Loucy (cell line): Measurements from ENCODE around the gene EPS8L3.

Experiments used
- H2AFZ ChIP-seq: fragments of 200-600 bp; sonication (generic); 2 replicates; pipeline ENCODE4 v1.6.0; 2016; ENCODE audit warnings: antibody characterized with exemption, mild to moderate bottlenecking, low read length, moderate library complexity
- H3F3A ChIP-seq: fragments of 200-600 bp; 2 replicates; pipeline ENCODE4 v1.6.0; 2016; ENCODE audit warnings: antibody characterized with exemption, low read depth, mild to moderate bottlenecking
- H3K27me3 ChIP-seq: fragments of 200-600 bp; sonication (generic); 2 replicates; pipeline ENCODE4 v1.6.1; 2014; ENCODE audit warnings: low read length, mild to moderate bottlenecking; ENCODE audit not compliant: insufficient read depth, poor library complexity, severe bottlenecking
- H3K36me3 ChIP-seq: fragments of 200-600 bp; sonication (generic); 2 replicates; pipeline ENCODE4 v1.6.1; 2016; ENCODE audit warnings: low read length; ENCODE audit not compliant: insufficient read depth
- H3K4me1 ChIP-seq: fragments of 200-600 bp; sonication (generic); 2 replicates; pipeline ENCODE4 v1.5.1; 2014; ENCODE audit warnings: low read length, mild to moderate bottlenecking; ENCODE audit not compliant: insufficient read depth, poor library complexity, severe bottlenecking
- H3K4me2 ChIP-seq: fragments of 200-600 bp; sonication (generic); 2 replicates; pipeline ENCODE4 v1.6.0; 2014; ENCODE audit warnings: antibody characterized with exemption, low read length, low read depth, mild to moderate bottlenecking; ENCODE audit not compliant: poor library complexity, severe bottlenecking
- H3K4me3 ChIP-seq: fragments of 200-600 bp; sonication (generic); 2 replicates; pipeline ENCODE4 v1.5.1; 2014; ENCODE audit warnings: low read length, mild to moderate bottlenecking, mixed read lengths; ENCODE audit not compliant: poor library complexity, severe bottlenecking
- H3K79me2 ChIP-seq: fragments of 200-600 bp; sonication (generic); 2 replicates; pipeline ENCODE4 v1.6.1; 2014; ENCODE audit warnings: low read length; ENCODE audit not compliant: insufficient read depth
- H3K9ac ChIP-seq: fragments of 200-600 bp; sonication (generic); 2 replicates; pipeline ENCODE4 v1.6.0; 2014; ENCODE audit warnings: mild to moderate bottlenecking, low read depth, low read length, moderate library complexity; ENCODE audit not compliant: poor library complexity, severe bottlenecking
- H3K9me2 ChIP-seq: fragments of 200-600 bp; sonication (generic); replicated peaks from 2 replicates; pipeline ENCODE4 v1.6.1; 2016; ENCODE audit warnings: low read depth, low read length, mixed read lengths
- H3K9me3 ChIP-seq: fragments of 200-600 bp; sonication (generic); 2 replicates; pipeline ENCODE4 v1.6.1; 2014; ENCODE audit warnings: mild to moderate bottlenecking, antibody characterized with exemption, low read length, low read depth; ENCODE audit not compliant: insufficient read depth
- H4K20me1 ChIP-seq: fragments of 200-600 bp; sonication (generic); 2 replicates; pipeline ENCODE4 v1.6.0; 2014; ENCODE audit warnings: antibody characterized with exemption, low read length, mild to moderate bottlenecking; ENCODE audit not compliant: insufficient read depth, poor library complexity, severe bottlenecking
- EZH2phosphoT487 ChIP-seq: fragments of 200-600 bp; IDR thresholded peaks from 2 replicates; pipeline ENCODE4 v1.6.1; 2018; ENCODE audit warnings: antibody characterized with exemption, mild to moderate bottlenecking, moderate library complexity, borderline replicate concordance
- TF ChIP-seq, protein P1 (sequence below): fragments of 200-600 bp; sonication (generic); conservative IDR thresholded peaks from 2 replicates; pipeline ENCODE4 v1.5.1; 2014; ENCODE audit warnings: mild to moderate bottlenecking, antibody characterized with exemption, low read length

EPS8L3 gene

DNA sequence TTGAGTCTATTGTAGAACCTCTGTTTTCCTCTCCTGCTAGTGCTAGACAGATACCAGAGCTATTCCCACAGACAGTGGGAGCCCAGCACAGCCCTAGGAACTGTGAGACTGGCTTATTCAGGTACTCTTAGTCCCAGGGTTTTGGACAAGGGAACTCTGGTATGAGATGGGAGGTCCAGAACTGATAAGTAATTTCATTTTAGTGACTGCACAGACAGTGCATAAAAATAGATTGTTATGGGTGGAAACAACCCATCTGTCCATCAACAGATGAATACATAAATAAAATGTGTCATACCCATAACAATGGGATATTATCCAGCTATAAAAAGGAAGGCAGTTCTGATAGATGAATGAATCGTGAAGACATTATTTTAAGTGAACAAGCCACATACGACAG is 9.0 kb downstream of the EPS8L3 start:
- no peaks in the 10 kb centered on the region for H4K20me1 ChIP-seq
- H3K9me3 ChIP-seq: no peaks in the 10 kb centered on the region
- H2AFZ ChIP-seq: no peak overlapping the region
- no peaks in the 10 kb centered on the region for H3K27me3 ChIP-seq
- no peak overlapping the region for H3K4me3 ChIP-seq
- H3K4me1 ChIP-seq: no peaks in the 10 kb centered on the region
- H3K36me3 ChIP-seq: no peaks in the 10 kb centered on the region
- no peaks in the 10 kb centered on the region for H3K9me2 ChIP-seq
- TF ChIP-seq EZH2phosphoT487: no peak
- TF ChIP-seq, protein P1, sequence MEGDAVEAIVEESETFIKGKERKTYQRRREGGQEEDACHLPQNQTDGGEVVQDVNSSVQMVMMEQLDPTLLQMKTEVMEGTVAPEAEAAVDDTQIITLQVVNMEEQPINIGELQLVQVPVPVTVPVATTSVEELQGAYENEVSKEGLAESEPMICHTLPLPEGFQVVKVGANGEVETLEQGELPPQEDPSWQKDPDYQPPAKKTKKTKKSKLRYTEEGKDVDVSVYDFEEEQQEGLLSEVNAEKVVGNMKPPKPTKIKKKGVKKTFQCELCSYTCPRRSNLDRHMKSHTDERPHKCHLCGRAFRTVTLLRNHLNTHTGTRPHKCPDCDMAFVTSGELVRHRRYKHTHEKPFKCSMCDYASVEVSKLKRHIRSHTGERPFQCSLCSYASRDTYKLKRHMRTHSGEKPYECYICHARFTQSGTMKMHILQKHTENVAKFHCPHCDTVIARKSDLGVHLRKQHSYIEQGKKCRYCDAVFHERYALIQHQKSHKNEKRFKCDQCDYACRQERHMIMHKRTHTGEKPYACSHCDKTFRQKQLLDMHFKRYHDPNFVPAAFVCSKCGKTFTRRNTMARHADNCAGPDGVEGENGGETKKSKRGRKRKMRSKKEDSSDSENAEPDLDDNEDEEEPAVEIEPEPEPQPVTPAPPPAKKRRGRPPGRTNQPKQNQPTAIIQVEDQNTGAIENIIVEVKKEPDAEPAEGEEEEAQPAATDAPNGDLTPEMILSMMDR: no peak
- H3K79me2 ChIP-seq: no peaks in the 10 kb centered on the region
- no peak overlapping the region for H3K4me2 ChIP-seq
- H3F3A ChIP-seq: no peaks in the 10 kb centered on the region
- no peak overlapping the region for H3K9ac ChIP-seq

DNA sequence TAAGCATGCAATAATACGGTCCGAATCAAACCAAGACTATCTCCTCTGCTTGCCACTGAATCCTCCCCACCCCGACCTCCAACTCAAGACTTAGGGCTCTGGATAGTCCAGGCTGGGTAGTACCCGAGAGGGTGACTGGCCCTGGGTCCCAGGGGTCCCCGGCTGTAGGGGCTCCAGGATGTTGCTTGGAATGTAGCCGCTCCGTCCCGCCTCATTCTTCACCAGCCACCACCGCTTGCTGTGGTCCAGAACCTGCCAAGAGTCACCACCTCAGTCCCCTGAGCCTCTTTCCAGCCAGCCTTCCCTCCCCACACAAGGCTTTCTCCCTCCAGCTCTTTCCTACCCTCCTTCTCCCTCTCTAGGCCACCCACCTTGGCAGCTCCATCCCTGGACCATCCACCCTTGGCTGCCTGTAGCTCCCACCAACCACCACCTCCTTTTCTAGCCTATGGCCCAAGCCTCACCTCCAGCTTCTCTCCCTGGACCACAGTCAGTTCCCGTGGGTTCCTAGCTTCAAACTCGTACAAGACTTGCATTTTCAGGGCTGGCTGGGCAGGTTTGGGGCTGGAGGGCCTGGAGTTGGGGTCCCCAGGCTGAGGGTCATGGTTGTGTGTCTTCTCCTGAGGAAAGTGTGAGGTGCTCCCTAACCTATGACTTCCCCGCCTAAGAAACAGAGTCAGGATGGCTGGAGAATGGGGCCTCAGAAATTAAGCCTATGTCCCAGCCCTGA is 12.0 kb downstream of the EPS8L3 start:
- H4K20me1 ChIP-seq: no peaks in the 10 kb centered on the region
- no peak overlapping the region for H2AFZ ChIP-seq
- no peaks in the 10 kb centered on the region for H3K4me1 ChIP-seq
- H3K79me2 ChIP-seq: no peaks in the 10 kb centered on the region
- H3K9me3 ChIP-seq: no peaks in the 10 kb centered on the region
- no peak overlapping the region for H3K4me2 ChIP-seq
- no peaks in the 10 kb centered on the region for H3K36me3 ChIP-seq
- H3F3A ChIP-seq: no peaks in the 10 kb centered on the region
- no peaks in the 10 kb centered on the region for H3K9me2 ChIP-seq
- no peak overlapping the region for H3K9ac ChIP-seq
- TF ChIP-seq EZH2phosphoT487: no peak
- TF ChIP-seq, protein P1: no peak
- no peaks in the 10 kb centered on the region for H3K27me3 ChIP-seq
- no peak overlapping the region for H3K4me3 ChIP-seq

DNA sequence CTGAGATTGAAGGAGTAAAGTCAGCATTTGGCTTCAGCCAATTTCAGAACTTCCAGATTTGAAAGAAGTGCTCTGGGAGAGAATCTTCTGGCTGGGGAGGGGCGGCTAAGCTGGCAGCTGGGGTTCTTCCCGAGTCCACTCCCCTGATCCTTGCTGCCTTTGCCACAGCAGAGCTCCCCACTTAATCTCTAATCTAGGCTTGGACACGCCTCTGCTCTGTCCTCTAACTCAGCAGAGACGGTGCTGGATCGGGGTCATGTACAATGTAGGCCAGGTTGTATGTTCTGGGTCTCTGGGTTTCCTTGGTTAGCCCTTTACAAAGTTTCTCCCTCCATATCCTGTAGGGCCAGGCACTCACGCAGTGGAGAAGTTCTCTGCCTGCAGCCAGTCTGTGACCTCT is 12.8 kb downstream of the EPS8L3 start:
- TF ChIP-seq EZH2phosphoT487: no peak
- TF ChIP-seq, protein P1: no peak
- H3K9ac ChIP-seq: no peak overlapping the region
- no peaks in the 10 kb centered on the region for H4K20me1 ChIP-seq
- H3K9me2 ChIP-seq: no peaks in the 10 kb centered on the region
- H3K79me2 ChIP-seq: no peaks in the 10 kb centered on the region
- H3K4me1 ChIP-seq: no peaks in the 10 kb centered on the region
- H3F3A ChIP-seq: no peaks in the 10 kb centered on the region
- no peaks in the 10 kb centered on the region for H3K9me3 ChIP-seq
- no peaks in the 10 kb centered on the region for H3K36me3 ChIP-seq
- no peak overlapping the region for H3K4me3 ChIP-seq
- no peak overlapping the region for H3K4me2 ChIP-seq
- H3K27me3 ChIP-seq: no peaks in the 10 kb centered on the region
- H2AFZ ChIP-seq: no peak overlapping the region
